Activated CD4-positive, CD25-positive, alpha-beta regulatory T cell treated with anti-CD3 and anti-CD28 coated beads, Interleukin-2, amount 50 U/mL, for 24 hours (primary cell): ENCODE results near the gene CRY2.
"Not testable (repeated sequence)": the region's sequence is repeated elsewhere in the genome, so short reads cannot be mapped to it uniquely, and the experiment has no call there.

Source experiments
- ATAC-seq, 2 donors: fragments of 150-1000 bp; cut with Tn5 transposase; one replicate each; pipeline ENCODE4 v1.10.0; 2021; ENCODE audit warnings: mild to moderate bottlenecking in 1 of 2, moderate library complexity in 1 of 2

CRY2 gene

DNA sequence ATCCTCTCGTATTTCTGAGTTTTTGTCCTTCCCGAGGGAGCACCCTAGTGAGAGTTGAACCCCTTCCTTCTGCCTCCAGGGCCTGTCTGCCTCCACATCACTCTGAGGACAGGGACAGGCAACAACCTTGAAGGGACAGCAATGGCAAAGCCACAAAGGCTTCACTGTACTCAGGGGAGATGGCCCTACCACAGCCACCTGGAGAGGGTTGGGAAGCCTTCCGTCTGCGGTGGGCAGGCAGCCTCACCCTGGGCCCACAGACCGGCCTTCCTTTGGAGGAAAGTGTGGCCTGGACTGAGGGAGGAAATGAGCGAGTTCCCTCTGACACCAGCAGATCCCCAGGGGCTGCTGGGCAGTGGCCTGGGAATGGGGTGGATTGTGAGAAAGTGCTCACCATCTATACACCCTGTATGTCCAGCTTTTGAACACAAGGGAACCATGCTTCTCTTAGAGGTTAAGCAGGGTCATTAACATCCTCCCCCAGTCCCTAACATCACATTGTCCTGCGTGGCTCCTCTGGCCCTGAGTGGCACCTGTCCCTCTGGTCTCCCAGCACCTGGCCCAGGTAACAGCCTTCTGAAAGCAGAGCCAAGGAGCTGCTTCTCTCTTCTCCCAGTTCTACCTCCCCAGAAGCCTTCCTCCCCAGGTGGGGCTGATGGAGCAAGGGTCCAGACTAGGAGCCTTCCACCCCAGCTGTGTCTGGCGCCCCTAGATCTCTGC lies 35.5 kb upstream of the CRY2 start:
- no peak for ATAC-seq

DNA sequence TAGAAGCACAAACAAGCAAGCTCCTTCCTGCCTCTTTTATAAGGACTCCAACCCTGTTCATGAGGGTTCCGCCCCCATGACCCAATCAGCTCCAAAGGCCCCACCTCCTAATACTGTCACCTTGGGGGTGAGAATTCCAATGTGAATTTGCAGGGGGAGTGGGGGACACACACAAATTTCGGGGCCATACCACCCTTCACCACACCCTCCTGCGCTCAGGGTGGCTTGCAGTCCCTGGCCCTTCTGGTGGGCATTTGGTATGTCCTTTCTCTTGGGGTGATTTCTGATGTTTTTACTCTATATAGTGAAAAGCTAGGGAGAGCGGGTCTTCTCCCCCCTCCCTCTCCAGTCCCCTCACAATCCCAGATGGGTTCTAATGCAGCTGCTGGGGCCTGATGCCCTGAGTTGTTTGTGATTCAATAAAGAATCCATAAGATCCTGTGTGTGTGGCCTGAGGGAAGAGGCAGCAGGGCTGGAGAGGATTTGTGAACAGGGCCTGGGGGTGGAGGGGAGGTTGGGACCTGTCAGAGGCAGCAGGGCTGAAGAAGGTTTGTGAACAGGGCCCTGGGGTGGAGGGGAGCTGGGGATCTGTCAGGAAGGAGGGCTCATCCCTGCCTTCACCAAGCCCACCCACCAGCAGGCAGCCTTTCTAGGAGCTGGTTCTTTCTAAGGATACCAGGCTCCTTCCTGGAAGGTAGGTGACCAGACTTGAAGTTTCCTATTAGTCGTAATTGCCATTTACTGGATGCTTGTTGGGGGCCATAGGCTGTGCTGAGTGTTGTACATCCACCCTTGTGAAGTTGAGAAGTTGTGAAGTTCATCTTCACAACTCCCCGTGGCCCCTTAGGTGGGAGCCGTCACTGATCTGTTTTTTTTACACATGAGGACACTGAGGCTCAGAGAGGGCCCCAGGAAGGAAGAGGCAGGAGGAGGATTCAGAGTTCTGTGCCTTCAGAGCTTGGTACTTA lies 34.4 kb upstream of the CRY2 start:
- ATAC-seq: no peak

DNA sequence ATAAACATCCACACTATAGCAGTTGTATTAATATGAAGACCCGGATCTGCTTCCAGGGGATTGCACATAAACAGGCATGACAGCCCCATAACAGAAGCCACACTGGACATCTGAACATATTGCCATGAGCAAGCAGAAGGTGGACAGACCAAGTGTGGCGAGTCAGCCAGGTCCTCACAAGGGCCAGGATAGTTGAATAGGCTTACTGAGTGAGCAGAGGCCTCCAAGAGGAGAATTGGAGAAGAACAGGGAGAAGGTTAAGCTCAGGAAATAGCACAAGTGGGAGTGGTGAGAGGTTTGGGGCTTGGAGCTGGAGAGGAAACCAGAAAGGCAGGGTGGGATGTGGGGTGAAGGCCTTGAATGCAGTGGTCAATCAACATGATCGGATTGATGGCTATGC lies 31.5 kb upstream of the CRY2 start:
- ATAC-seq: no peak

DNA sequence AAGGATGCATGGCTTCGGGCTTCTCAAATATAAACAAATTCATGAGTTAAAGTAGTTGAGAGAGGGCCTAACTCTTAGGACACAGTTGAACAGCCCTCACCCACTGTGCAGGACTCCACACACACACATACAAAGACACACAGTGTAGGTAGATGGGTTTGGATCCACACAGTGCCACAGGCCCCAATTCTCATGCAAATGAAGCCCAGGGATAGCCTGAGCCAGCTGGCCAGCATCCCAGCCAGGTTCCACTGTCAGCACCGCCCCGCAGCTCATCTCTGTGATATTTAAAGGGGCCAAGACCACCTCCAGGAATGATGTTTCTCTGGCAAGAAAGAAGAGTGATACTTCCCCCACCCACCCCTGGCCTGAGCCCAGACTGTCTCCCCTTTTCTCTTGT lies 30.7 kb upstream of the CRY2 start:
- ATAC-seq: no peak

DNA sequence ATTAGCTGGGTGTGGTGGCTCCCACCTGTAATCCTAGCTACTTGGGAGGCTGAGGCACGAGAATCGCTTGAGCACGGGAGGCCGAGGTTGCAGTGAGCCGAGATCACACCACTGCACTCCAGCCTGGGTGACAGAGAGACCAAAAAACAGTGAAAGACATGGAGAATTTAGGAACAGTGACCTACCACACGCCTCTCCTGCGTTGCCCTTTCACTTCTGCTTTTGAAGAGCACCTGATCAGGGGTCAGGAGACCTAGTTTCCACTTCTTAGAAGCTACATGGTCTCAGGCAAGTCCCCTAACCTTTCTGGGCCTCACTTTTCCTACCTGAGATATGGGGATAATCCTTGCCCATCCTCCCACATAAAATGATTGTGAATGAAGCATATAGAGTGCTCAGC lies 30.1 kb upstream of the CRY2 start:
- no peak for ATAC-seq

DNA sequence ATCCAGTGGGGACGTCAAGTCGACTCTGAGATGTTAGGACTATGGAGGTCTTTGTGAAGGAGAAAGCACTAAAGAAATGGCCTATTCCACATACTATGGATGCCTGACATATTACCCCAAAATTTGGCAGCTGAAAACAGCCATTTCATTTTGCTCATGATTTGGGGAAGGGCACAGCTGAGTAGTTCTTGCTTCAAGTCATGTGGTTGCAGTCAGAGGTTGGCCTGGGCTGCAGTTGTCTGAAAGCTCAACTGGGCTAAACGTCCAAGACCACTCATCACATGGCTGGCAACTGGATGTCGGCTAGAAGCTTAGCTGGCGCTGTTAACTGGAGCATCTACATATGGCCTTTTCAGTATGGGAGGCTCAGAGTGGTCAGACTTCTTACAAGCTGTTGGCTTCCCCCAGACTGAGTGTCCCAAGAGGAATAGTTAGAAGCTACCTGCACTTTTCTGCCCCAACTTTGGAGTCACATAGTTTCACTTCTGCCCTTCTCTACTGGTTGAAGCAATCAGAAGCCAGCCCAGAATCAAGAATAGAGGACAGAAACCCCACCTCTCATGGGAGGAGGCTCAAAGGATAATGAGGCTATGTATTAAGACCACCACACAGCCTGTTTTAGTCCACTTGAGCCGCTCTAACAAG lies 28.2 kb upstream of the CRY2 start:
- no peak for ATAC-seq

DNA sequence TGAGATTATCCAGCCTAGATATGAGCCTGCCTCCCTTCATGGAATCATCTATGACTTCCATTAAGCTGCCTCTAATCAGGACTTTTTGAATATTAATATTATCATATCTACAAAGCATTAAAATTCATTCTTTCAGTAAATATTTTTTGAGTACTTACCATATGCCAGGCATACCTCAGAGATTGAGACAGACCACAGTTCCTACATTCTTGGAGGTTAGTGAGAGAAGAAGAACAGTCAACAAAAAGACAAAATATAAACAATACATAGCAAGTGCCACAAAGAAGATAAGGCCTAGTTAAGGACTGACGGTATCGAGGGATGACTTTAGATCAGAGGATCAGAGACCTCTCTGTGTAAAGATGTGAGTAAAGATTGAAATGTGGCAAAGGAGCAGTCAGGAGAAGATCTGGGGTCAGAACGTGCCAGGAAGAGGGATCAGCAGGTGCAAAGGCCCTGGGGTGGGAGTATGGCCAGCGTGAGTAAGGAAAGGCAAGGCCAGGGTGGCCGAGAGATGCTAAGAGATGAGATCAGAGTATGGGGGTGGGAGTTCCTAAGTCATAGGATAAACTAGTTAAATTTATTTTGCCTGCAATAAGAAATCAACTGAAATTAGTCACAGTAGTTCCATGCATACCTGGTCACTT lies 26.9 kb upstream of the CRY2 start:
- ATAC-seq: no peak

DNA sequence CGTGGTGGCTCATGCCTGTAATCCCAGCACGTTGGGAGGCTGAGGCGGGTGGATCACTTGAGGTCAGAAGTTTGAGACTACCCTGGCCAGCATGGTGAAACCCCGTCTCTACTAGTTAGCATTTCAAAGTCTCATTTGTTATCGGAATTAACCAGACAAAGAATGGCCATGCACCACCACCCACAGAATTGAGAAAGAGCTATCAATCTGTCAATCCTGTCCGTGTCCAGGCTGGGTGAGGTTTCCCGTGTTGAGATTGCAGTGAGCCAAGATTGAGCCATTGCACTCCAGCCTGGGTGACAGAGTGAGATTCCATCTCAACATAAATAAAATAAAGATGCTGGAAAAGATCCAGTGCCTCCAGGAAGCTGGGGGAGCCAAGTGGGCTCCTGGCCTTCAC lies 20.8 kb upstream of the CRY2 start:
- ATAC-seq: not testable (repeated sequence)

DNA sequence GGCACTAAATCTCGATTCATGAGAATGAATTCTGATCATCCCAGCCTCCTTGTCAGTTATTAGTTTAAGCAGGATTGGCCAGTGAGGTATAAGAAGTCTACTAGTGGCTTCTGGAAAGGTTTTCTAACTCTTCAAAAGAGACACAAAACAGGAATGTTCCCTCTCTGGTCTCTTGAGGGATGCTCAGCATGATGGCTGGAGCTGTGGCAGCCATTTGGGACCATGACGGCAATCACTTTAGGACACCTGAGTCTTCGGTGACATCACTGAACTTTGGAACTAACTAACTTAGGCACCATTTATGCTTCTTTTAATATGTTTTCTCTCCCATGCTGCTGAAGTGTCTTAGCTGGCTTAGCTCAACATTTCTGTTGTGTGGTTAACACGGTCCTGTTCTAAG lies 20.2 kb upstream of the CRY2 start:
- ATAC-seq: no peak

DNA sequence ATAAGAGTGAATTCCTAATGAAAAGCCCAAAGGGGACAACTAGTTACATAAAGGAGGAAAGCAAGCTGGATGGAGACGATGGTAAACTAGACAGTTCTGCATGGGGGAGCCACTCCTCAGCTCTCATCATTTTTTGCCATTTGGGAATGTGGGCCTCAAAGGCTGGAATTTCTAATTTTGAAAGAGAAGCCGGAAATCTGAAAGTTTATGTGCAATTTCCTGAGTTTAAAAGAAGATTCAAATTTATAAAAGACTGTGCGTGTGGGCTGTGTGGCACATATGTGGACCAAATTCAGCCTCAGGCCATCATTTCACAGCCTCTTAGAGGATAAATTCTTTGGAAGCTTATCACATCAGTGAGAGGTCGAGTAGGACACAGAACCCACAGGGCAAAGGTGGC lies 18.3 kb upstream of the CRY2 start:
- no peak for ATAC-seq

DNA sequence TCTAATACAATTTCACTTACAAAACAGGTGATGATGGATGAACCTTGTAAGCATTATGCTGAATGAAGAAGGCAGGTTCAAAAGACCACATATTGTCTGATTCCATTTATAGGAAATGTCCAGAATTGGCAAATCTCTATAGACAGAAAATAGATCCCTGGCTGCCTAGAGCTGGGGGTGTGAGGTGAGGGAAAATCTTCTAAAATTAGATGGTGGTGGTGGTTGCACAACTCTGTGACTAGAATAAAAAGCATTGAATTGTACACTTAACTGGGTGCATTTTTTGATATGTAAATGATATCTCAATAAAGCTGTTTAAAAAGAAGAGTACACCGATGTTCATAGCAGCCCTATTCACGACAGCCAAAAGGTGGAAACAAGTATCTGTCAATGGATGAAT lies 16.7 kb upstream of the CRY2 start:
- ATAC-seq: no peak

DNA sequence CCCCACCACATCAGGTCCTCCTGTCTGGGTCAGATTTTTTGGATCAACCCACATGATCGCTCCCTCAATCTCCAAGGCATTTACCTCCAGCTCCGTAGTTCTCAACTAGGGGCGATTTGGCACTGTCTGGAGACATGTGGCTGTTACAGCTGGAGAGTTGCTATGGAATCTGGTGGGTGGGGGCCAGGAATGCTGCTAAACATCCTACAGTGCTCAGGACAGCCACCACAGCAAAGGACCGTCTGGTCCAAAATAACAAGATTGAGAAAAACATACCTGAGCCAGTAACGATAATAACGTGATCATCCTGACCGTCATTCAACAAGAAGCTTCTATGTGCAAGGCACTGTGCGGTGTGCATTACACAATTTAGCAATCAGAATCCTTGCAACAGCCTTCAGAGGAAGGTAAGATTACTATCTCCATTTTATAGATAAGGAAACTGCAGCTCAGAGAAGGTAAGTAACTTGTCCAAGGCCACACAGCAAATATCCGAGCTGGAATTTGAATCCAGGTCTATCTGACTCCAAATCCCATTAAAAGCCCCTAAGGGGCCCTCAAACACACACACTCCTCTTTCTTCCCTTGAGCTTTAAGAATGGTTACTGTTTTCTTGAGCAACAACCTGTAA lies 14.3 kb upstream of the CRY2 start:
- ATAC-seq: no peak

DNA sequence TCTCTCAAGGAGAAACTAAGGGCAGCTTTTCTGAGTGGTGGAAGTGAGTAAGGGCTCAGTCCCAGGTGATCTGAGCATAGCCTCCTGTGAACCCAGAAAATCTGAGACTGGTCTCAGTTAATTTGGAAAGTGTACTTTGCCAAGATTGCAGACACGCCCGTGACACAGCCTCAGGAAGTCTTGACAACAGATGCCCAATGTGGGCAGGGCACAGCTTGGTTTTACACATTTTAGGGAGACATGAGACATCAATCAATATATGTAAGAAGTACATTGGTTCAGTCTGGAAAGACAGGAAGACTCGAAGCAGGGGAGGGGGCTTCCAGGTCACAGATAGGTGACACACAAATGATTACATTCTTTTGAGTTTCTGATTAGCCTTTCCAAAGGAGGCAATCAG lies 13.5 kb upstream of the CRY2 start:
- ATAC-seq: no peak

DNA sequence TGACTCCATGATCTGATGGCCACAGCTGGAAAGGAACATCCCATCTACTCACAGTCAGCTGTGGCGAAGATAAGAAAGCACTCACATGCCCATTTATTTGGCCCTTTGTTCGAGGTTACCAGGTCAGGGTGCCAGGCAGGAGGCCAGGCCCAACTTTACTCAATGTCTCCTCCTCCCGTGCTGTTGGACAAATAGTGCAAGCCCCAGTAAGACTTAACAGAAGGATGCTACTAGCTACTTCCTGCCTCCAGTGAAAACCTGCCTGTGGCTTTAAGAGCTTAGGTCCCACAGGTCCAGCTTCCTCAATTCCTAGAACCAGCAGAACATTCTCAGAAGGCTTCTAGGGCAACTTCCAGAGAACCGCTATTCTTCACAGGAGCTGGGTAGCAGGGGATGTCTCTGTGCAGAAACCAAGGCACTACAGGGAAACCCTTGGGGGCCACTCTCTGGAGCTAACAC lies 12.9 kb upstream of the CRY2 start:
- peak; percentile 48 to 51 for ATAC-seq

DNA sequence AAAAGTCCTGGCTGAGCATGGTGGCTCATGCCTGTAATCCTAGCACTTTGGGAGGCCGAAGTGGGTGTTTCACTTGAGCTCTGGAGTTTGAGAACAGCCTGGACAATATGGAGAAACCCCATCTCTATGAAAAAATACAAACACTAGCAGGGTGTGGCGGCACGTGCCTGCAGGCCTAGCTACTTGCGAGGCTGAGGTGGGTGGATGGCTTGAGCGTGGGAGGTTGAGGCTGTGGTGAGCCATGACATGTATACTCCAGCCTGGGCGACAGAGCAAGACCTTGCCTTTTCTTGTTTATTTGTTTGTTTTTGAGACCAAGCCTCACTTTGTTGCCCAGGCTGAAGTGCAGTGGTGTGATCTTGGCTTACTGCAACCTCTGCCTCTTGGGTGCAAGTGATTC lies 8.1 kb upstream of the CRY2 start:
- ATAC-seq: no peak

DNA sequence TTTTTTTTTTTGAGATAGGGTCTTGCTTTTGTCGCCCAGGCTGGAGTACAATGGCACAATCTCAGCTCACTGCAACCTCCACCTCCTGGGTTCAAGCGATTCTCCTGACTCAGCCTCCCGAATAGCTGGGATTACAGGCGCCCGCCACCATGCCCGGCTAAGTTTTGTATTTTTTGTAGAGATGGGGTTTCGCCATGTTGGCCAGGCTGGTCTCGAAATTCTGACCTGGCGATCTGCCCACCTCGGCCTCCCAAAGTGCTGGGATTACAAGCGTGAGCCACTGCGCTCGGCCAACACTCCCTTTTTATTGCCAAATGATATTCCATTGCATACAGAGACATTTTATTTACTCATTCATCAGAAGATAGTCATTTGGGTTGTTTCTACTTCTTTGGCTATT lies 7.0 kb upstream of the CRY2 start:
- not testable (repeated sequence) for ATAC-seq

DNA sequence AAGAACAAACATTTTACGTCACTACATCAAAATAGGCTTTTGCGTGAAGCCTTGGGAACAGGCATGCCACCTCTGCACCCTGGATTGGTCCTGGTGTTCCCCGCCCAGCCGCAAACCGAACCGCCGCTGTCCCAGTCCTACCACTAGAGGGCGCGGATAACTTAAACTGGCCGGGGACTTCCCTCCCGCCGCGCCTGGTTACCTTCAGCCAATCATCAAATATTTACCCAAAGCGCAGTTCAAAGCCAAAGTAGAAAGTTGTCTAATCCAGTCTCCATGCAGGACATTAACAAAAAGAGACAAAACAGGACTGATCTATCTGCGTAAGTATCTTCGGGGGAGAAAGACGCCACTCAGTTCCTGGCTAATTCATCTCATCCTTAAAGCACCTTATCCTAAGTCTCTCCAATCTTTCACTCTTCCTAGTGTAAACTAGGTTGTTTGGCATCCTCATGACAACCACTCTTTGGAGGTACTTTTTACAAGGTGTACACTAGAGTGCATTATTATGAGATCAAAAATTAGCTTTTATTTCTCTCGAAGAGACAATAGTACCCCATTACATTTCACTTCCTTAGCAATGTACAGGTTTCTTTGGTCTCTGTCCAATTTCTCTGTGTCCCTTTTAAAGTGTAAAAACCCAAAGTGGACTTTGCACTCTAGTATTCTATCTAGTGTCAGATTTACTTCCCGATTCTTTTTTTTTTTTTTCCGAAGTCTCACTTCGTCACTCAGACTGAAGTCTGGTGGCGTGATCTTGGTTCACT lies 3.9 kb upstream of the CRY2 start:
- peak; percentile 25 to 27 for ATAC-seq

DNA sequence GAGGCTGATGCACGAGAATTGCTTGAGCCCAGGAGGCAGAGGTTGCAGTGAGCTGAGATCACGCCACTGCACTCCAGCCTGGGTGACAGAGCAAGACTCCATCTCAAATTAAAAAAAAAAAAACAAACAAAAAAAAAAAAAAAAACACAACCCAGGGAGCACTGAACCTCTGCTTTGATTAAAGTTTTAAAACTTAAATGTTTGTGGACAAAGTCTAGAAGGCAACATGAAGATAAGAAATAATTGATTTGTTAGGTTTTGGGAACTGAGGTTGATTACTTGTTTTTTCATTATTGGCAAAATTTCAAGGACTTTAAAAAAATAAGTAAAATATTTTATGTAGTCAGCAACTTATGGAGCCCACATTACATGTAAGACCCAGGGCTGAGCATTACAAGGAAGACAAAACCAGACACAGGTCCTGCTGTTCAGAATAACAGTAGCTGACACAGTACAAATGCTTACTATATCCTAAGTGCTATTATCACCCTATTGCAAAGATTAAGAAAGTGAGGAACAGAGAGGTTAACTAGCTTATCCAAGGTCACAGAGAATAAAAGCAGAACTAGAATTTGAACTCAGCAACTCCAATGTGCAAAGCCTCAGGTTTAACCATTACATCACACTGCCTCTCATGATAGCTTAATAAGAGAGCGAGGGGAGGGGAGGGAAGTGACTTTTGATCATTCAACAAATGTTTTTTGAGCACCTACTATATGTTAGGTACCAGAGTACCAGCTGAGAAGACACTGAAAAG lies 2.3 kb upstream of the CRY2 start:
- ATAC-seq: no peak

DNA sequence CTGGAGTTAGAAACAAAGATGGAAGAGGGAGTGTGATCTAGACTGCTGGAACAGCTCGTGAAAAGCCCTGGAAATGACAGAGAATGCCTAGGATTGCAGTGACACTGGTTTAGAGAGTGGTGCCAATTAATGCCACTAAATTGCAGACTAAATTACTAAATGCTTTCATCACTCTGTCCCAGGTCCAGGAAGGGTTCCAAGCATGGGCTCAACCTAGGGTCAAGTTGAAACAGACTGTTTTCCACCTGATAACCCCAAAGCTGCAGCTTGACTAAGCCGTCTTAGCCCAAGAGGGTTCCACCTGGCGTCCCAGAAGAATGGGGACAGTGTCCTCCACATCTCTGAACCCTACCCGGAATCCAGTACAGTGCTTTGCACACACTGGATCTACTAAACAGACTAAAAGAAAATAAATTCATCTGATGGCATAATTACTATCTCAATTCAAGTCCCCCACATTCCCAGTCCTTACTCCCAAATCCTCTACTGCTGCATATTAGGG lies 1.1 kb upstream of the CRY2 start:
- ATAC-seq: no peak

DNA sequence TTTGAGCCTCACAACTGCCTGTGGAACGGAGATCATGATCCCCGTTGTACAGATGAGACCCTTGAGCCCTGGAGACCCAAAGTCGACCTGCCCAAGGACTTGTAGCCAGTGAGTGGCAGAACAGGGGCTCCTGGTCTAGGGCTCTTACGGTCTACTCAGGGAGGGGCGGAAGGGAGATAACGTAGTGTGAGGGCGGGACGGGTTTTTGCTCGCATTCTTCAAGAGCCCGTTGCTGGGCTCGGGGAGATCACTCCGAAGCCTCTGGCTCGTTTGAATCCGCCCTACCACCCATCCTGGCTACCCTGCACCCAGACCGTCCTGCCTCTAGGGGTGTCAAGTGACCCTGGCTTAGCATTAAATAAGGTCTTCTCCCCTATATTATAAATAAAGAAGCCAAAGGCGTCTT lies 639 bp downstream of the CRY2 start:
- peak; percentile 5 to 9 for ATAC-seq

DNA sequence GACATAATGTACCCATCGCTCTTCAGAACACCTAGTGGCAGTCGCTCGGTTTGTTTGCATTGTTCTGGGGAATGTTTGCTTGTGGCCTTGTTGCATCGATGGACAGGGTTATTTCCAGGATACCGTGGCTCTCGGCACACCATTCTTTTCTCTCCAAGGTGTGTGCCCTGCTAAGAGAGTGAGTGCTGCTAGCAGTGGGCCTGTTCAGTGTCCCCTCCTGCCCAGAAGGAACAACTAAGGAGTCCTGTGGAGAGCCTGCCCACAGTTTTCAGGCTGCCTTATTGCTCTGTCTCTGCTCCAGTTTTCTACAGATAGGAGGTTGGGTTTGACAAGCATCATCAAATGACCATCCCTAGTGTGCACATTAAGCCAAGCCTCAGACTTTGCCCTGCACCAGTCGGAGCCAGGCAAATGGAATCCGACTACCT lies 1.4 kb downstream of the CRY2 start:
- no peak for ATAC-seq
